ENCODE measurements around the gene PRKCB. TPM values are rescaled to one million over a fixed set of nuclear protein-coding genes. Genes with fewer than 3 reads are reported as not detected.

The PRKCB gene
- total RNA-seq, 1 donor from 2014 or later = not detected

DNA sequence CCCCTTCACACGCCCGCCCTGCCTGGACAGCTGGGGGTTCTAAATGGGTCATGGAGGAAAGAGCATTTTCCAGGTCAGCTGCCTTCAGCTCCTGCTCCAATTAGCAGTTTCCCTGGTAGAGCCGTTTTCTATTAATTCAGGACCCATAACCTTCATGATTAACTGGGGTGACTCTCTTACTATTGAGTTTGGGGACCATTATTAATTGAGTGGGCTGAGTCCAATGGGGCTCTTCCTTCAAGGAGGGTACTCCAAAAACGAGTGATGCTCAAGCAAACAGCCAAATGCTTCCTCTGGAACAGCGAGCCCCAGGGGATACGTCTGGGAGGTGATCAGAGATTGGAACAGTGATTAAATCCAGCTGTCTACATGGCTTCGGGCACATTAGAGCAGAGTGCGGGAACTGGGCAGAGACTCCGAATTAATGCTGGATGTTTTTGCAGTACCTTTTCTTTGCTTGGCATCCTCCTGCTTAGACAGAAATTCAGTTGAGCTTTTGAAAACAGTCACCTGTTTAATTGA lies 352.3 kb downstream of the PRKCB start:
- no peaks in the 10 kb centered on the region for H3K4me1 Mint-ChIP-seq (ENCODE audit: unreplicated experiment)
- no peaks in the 10 kb centered on the region for H3K27me3 Mint-ChIP-seq (ENCODE audit: unreplicated experiment)
- no peaks in the 10 kb centered on the region for H3K9me3 Mint-ChIP-seq (ENCODE audit: unreplicated experiment)
- no peaks in the 10 kb centered on the region for H3K36me3 Mint-ChIP-seq (ENCODE audit: unreplicated experiment)
- no peak for DNase-seq (ENCODE audit: extremely low spot score, unreplicated experiment)
- TF ChIP-seq, protein P1, sequence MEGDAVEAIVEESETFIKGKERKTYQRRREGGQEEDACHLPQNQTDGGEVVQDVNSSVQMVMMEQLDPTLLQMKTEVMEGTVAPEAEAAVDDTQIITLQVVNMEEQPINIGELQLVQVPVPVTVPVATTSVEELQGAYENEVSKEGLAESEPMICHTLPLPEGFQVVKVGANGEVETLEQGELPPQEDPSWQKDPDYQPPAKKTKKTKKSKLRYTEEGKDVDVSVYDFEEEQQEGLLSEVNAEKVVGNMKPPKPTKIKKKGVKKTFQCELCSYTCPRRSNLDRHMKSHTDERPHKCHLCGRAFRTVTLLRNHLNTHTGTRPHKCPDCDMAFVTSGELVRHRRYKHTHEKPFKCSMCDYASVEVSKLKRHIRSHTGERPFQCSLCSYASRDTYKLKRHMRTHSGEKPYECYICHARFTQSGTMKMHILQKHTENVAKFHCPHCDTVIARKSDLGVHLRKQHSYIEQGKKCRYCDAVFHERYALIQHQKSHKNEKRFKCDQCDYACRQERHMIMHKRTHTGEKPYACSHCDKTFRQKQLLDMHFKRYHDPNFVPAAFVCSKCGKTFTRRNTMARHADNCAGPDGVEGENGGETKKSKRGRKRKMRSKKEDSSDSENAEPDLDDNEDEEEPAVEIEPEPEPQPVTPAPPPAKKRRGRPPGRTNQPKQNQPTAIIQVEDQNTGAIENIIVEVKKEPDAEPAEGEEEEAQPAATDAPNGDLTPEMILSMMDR (IDR thresholded peaks at IDR 0.05) = no peak
- no peak overlapping the region for H3K4me3 Mint-ChIP-seq (ENCODE audit: unreplicated experiment)
- no peak overlapping the region for H3K27ac Mint-ChIP-seq (ENCODE audit: unreplicated experiment)

GRCh38 chr16:24188751-24189318 lies 353.1 kb downstream of the PRKCB start:
- no peaks in the 10 kb centered on the region for H3K27me3 Mint-ChIP-seq (ENCODE audit: unreplicated experiment)
- H3K9me3 Mint-ChIP-seq (ENCODE audit: unreplicated experiment) = no peaks in the 10 kb centered on the region
- DNase-seq (ENCODE audit: extremely low spot score, unreplicated experiment) = no peak
- TF ChIP-seq, protein P1 (IDR thresholded peaks at IDR 0.05) = no peak
- no peak overlapping the region for H3K27ac Mint-ChIP-seq (ENCODE audit: unreplicated experiment)
- H3K4me1 Mint-ChIP-seq (ENCODE audit: unreplicated experiment) = no peaks in the 10 kb centered on the region
- no peaks in the 10 kb centered on the region for H3K36me3 Mint-ChIP-seq (ENCODE audit: unreplicated experiment)
- H3K4me3 Mint-ChIP-seq (ENCODE audit: unreplicated experiment) = no peak overlapping the region

GRCh38 chr16:24189941-24190340 lies 354.2 kb downstream of the PRKCB start:
- TF ChIP-seq, protein P1 (IDR thresholded peaks at IDR 0.05) = no peak
- no peak overlapping the region for H3K4me3 Mint-ChIP-seq (ENCODE audit: unreplicated experiment)
- H3K27ac Mint-ChIP-seq (ENCODE audit: unreplicated experiment) = no peak overlapping the region
- no peaks in the 10 kb centered on the region for H3K9me3 Mint-ChIP-seq (ENCODE audit: unreplicated experiment)
- H3K36me3 Mint-ChIP-seq (ENCODE audit: unreplicated experiment) = no peaks in the 10 kb centered on the region
- DNase-seq (ENCODE audit: extremely low spot score, unreplicated experiment) = no peak
- no peaks in the 10 kb centered on the region for H3K27me3 Mint-ChIP-seq (ENCODE audit: unreplicated experiment)
- H3K4me1 Mint-ChIP-seq (ENCODE audit: unreplicated experiment) = no peaks in the 10 kb centered on the region

DNA sequence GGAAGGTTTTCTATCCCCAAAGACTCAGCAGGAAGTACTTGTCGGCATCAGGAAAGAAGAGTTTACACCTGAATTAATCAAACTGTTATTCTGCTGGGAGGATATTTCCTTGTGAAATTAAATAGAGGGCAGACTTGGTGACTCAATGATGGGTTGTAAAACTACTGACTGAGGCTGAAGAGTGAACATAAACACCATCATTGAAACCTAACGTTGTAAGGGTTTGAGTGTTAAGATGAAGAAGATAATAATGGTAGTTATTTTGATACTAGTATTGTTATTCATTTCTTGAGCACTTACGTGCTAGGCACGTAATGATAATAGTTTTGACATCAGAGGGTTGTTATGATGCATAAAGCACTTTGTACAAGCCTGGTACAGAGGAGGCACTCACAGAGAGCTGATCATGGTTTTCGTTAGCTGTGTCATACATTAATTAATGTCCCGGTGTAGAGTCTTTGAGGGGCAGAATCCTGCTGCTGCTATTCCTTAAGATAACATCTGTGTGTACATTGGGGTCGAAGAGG lies 356.2 kb downstream of the PRKCB start:
- TF ChIP-seq, protein P1 (IDR thresholded peaks at IDR 0.05) = no peak
- no peak overlapping the region for H3K4me3 Mint-ChIP-seq (ENCODE audit: unreplicated experiment)
- no peaks in the 10 kb centered on the region for H3K4me1 Mint-ChIP-seq (ENCODE audit: unreplicated experiment)
- H3K36me3 Mint-ChIP-seq (ENCODE audit: unreplicated experiment) = no peaks in the 10 kb centered on the region
- no peak overlapping the region for H3K27ac Mint-ChIP-seq (ENCODE audit: unreplicated experiment)
- no peak for DNase-seq (ENCODE audit: extremely low spot score, unreplicated experiment)
- H3K9me3 Mint-ChIP-seq (ENCODE audit: unreplicated experiment) = no peaks in the 10 kb centered on the region
- no peaks in the 10 kb centered on the region for H3K27me3 Mint-ChIP-seq (ENCODE audit: unreplicated experiment)

GRCh38 chr16:24195221-24195620 lies 359.4 kb downstream of the PRKCB start:
- H3K27me3 Mint-ChIP-seq (ENCODE audit: unreplicated experiment) = no peaks in the 10 kb centered on the region
- H3K9me3 Mint-ChIP-seq (ENCODE audit: unreplicated experiment) = no peaks in the 10 kb centered on the region
- H3K4me3 Mint-ChIP-seq (ENCODE audit: unreplicated experiment) = no peak overlapping the region

More at GRCh38 chr16:24195221-24195620, 359.4 kb downstream of the PRKCB start:
- DNase-seq (ENCODE audit: extremely low spot score, unreplicated experiment) = no peak
- no peak overlapping the region for H3K27ac Mint-ChIP-seq (ENCODE audit: unreplicated experiment)
- H3K36me3 Mint-ChIP-seq (ENCODE audit: unreplicated experiment) = no peaks in the 10 kb centered on the region
- H3K4me1 Mint-ChIP-seq (ENCODE audit: unreplicated experiment) = no peaks in the 10 kb centered on the region
- TF ChIP-seq, protein P1 (IDR thresholded peaks at IDR 0.05) = no peak
